ENCODE measurements around the gene MALT1.

Gene MALT1

DNA sequence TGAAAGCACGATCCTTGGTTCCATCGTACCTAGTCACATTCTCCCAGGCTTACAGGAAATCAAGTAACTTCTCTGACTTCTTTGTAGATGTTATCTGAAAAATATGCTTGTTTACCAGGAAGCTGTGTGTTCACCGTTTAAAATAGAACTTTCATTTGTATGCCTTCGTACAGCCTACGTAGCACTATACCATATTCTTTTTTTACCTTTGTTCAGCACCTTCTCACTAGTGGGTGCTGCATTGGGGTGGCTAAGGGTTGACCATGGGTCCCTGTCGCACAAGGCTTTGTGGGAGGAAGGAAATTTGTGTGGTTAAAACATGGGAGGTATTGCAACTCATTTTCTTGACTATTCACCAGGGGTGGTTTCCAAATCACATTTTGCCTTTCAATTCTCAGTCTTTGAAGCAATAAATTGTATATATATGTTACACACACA lies 16.6 kb downstream of the MALT1 start:
- H3K9me3 ChIP-seq (ENCODE audit: control insufficient read depth in 1 of 2, low read length in 2 of 2), result no peaks in the 10 kb centered on the region
- H3K4me1 ChIP-seq (ENCODE audit: control insufficient read depth in 1 of 2, insufficient read depth in 2 of 2, low read length in 2 of 2), result no peaks in the 10 kb centered on the region
- no peak overlapping the region for H3K9ac ChIP-seq (ENCODE audit: low read depth in 1 of 2, low read length in 2 of 2)
- no peak overlapping the region for H3K4me3 ChIP-seq (ENCODE audit: low read depth in 1 of 2, low read length in 2 of 2)
- H3K27me3 ChIP-seq (ENCODE audit: control insufficient read depth in 1 of 2, insufficient read depth in 2 of 2, low read length in 2 of 2), result no peaks in the 10 kb centered on the region
- no peak overlapping the region for H3K27ac ChIP-seq (ENCODE audit: low read depth, low read length)
- peaks cover 0 to 42% of the 10 kb centered on the region in 2 donors for H3K36me3 ChIP-seq (ENCODE audit: control insufficient read depth in 1 of 2, insufficient read depth in 2 of 2, low read length in 2 of 2)

DNA sequence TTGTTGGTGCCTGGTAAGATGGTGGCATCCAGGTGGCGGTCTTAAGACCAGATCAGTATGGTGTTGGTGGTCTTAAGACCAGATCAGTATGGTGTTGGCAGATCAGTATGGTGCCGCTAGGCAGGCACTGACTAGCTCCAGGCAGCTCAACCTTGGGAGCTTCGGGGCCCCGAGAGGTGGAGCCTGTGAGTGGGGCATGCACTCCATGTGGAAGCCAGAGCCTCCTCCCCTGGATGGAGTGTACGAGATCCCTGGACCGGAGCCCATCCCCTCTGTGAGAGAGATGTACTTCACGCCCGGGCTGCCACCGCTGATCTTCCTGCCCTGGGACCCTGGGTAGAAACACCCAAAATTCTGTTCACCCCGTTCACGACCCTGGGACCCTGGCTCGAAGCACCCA lies 19.0 kb downstream of the MALT1 start:
- Histone ChIP-seq H3K27me3 (ENCODE audit: control insufficient read depth in 1 of 2, insufficient read depth in 2 of 2, low read length in 2 of 2) (no peaks in the 10 kb centered on the region), H3K9me3 (ENCODE audit: control insufficient read depth in 1 of 2, low read length in 2 of 2) (no peaks in the 10 kb centered on the region), H3K4me1 (ENCODE audit: control insufficient read depth in 1 of 2, insufficient read depth in 2 of 2, low read length in 2 of 2) (no peaks in the 10 kb centered on the region), H3K27ac (ENCODE audit: low read depth, low read length) (no peak overlapping the region), H3K4me3 (ENCODE audit: low read depth in 1 of 2, low read length in 2 of 2) (no peak overlapping the region), H3K9ac (ENCODE audit: low read depth in 1 of 2, low read length in 2 of 2) (no peak overlapping the region), H3K36me3 (ENCODE audit: control insufficient read depth in 1 of 2, insufficient read depth in 2 of 2, low read length in 2 of 2) (peaks cover 0 to 37% of the 10 kb centered on the region in 2 donors)

- no peak overlapping the region for H3K4me3 ChIP-seq (ENCODE audit: low read depth in 1 of 2, low read length in 2 of 2)
- no peaks in the 10 kb centered on the region for H3K4me1 ChIP-seq (ENCODE audit: control insufficient read depth in 1 of 2, insufficient read depth in 2 of 2, low read length in 2 of 2)
- H3K9me3 ChIP-seq (ENCODE audit: control insufficient read depth in 1 of 2, low read length in 2 of 2), result no peaks in the 10 kb centered on the region
- H3K27me3 ChIP-seq (ENCODE audit: control insufficient read depth in 1 of 2, insufficient read depth in 2 of 2, low read length in 2 of 2), result no peaks in the 10 kb centered on the region
- no peak overlapping the region for H3K9ac ChIP-seq (ENCODE audit: low read depth in 1 of 2, low read length in 2 of 2)
- no peak overlapping the region for H3K27ac ChIP-seq (ENCODE audit: low read depth, low read length)
- peaks cover 0 to 34% of the 10 kb centered on the region in 2 donors for H3K36me3 ChIP-seq (ENCODE audit: control insufficient read depth in 1 of 2, insufficient read depth in 2 of 2, low read length in 2 of 2)
Observed at GRCh38 chr18:58691256-58691655, 20.0 kb downstream of the MALT1 start.

DNA sequence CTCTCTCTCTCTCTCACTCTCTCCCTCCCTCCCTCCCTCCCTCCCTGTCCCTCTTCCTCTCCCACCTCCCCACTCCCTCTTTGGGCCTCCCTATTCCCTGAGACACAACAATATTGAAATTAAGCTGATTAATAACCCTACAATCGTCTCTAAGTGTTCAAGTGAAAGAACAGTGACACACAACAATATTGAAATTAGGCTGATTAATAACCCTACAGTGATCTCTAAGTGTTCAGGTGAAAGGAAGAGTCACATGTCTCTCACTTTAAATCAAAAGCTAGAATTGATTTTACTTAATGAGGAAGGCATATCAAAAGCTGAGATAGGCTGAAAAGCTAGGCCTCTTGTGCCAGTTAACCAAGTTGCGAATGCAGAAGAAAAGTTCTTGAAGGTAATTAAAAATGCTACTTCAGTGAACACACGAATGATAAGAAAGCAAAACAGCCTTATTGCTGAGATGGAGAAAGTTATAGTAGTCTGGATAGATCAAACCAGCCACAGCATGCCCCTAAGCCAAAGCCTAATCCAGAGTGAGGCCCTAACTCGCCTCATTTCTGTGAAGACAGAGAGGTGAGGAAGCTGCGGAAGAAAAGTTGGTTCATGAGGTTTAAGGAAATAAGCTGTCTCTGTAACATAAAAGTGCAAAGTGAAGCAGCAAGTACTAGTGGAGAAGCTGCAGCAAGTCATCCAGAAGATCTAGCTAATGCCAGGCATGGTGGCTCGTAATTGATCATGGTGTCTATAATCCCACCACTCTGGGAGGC lies 21.3 kb downstream of the MALT1 start:
- H3K27ac ChIP-seq (ENCODE audit: low read depth, low read length), result no peak overlapping the region
- H3K9ac ChIP-seq (ENCODE audit: low read depth in 1 of 2, low read length in 2 of 2), result no peak overlapping the region
- peaks cover 6 to 28% of the 10 kb centered on the region in 2 donors for H3K36me3 ChIP-seq (ENCODE audit: control insufficient read depth in 1 of 2, insufficient read depth in 2 of 2, low read length in 2 of 2)
- no peaks in the 10 kb centered on the region for H3K9me3 ChIP-seq (ENCODE audit: control insufficient read depth in 1 of 2, low read length in 2 of 2)
- no peaks in the 10 kb centered on the region for H3K27me3 ChIP-seq (ENCODE audit: control insufficient read depth in 1 of 2, insufficient read depth in 2 of 2, low read length in 2 of 2)
- no peak overlapping the region for H3K4me3 ChIP-seq (ENCODE audit: low read depth in 1 of 2, low read length in 2 of 2)
- no peaks in the 10 kb centered on the region for H3K4me1 ChIP-seq (ENCODE audit: control insufficient read depth in 1 of 2, insufficient read depth in 2 of 2, low read length in 2 of 2)

DNA sequence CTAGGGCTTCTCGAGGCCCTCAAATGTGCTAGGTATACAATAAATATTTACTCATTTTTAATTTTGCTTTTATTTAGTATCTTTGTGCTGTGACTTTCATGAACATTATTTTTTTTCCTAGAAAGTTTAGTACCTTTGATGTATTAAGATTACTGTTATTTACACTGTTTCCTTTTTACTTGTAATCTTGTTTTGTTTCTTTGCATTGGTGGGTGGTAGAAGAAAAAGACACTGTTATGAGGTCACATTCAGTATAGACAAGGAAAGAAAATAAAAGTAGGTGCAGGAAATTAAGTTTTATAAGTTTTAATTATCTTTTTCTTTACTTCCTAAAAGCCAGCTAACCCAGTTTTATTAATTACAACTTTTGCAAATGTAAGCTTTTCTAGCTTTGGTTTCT lies 23.0 kb downstream of the MALT1 start:
- Histone ChIP-seq H3K27me3 (ENCODE audit: control insufficient read depth in 1 of 2, insufficient read depth in 2 of 2, low read length in 2 of 2) (no peaks in the 10 kb centered on the region), H3K36me3 (ENCODE audit: control insufficient read depth in 1 of 2, insufficient read depth in 2 of 2, low read length in 2 of 2) (peaks cover 6 to 40% of the 10 kb centered on the region in 2 donors), H3K4me1 (ENCODE audit: control insufficient read depth in 1 of 2, insufficient read depth in 2 of 2, low read length in 2 of 2) (no peaks in the 10 kb centered on the region), H3K9me3 (ENCODE audit: control insufficient read depth in 1 of 2, low read length in 2 of 2) (no peaks in the 10 kb centered on the region), H3K9ac (ENCODE audit: low read depth in 1 of 2, low read length in 2 of 2) (no peak overlapping the region), H3K27ac (ENCODE audit: low read depth, low read length) (no peak overlapping the region), H3K4me3 (ENCODE audit: low read depth in 1 of 2, low read length in 2 of 2) (no peak overlapping the region)

DNA sequence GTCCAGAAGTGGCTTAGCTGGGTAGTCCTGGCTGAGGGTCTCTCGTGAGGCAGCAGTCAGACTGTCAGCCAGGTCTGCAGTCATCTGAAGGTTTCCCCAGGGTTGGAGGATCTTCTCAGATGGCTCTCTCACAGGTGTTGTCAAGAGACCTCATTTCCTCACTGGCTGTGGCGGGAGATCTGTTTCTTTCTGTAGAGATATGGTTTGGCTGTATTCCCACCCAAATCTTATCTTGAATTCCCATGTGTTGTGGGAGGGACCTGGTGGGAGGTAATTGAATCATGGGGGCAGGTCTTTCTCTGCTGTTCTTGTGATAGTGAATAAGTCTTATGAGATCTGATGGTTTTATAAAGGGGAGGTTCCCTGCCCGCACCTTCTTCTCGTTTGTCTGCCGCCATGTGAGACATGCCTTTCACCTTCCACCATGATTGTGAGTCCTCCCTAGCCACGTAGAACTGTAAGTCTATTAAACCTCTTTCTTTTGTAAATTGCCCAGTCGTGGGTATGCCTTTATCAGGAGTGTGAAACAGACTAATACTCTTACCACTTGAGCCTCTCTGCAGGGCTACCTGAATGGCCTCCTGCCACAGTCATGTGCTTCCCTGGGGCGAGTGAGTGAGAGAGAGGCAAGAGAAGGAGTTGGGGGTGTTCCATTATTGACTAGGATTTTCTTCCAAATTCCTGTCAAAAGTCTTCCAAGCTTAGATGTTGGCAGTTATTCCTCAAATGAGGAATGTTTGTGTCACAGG lies 23.6 kb downstream of the MALT1 start:
- Histone ChIP-seq H3K4me3 (ENCODE audit: low read depth in 1 of 2, low read length in 2 of 2) (no peak overlapping the region), H3K4me1 (ENCODE audit: control insufficient read depth in 1 of 2, insufficient read depth in 2 of 2, low read length in 2 of 2) (no peaks in the 10 kb centered on the region), H3K27ac (ENCODE audit: low read depth, low read length) (no peak overlapping the region), H3K9ac (ENCODE audit: low read depth in 1 of 2, low read length in 2 of 2) (no peak overlapping the region), H3K36me3 (ENCODE audit: control insufficient read depth in 1 of 2, insufficient read depth in 2 of 2, low read length in 2 of 2) (peaks cover 6 to 38% of the 10 kb centered on the region in 2 donors), H3K9me3 (ENCODE audit: control insufficient read depth in 1 of 2, low read length in 2 of 2) (no peaks in the 10 kb centered on the region), H3K27me3 (ENCODE audit: control insufficient read depth in 1 of 2, insufficient read depth in 2 of 2, low read length in 2 of 2) (no peaks in the 10 kb centered on the region)

- Histone ChIP-seq H3K9ac (ENCODE audit: low read depth in 1 of 2, low read length in 2 of 2) (no peak overlapping the region), H3K27ac (ENCODE audit: low read depth, low read length) (no peak overlapping the region), H3K4me1 (ENCODE audit: control insufficient read depth in 1 of 2, insufficient read depth in 2 of 2, low read length in 2 of 2) (no peaks in the 10 kb centered on the region), H3K4me3 (ENCODE audit: low read depth in 1 of 2, low read length in 2 of 2) (no peak overlapping the region), H3K27me3 (ENCODE audit: control insufficient read depth in 1 of 2, insufficient read depth in 2 of 2, low read length in 2 of 2) (no peaks in the 10 kb centered on the region), H3K36me3 (ENCODE audit: control insufficient read depth in 1 of 2, insufficient read depth in 2 of 2, low read length in 2 of 2) (peaks cover 6 to 35% of the 10 kb centered on the region in 2 donors), H3K9me3 (ENCODE audit: control insufficient read depth in 1 of 2, low read length in 2 of 2) (no peaks in the 10 kb centered on the region)
Observed at GRCh38 chr18:58695772-58696171, 24.5 kb downstream of the MALT1 start.

DNA sequence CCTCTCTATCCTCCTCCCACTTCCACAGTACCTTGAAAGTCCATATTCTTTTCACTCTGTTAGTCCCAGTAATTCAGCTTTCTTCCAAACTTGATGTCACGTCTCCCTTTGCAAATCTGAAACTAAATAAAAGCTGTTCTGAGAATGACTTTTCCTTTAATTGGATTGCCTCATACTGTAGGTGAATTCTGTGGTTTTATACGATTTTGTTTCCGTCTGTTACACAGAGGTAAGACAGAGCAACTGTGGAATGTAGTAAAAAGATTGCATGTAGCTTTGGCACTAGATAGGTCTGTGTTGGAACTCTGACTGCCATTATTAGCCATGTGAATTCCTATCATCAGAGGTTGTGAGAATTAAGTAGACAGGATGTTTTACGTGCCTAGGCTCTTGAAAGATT lies 25.9 kb downstream of the MALT1 start:
- Histone ChIP-seq H3K4me3 (ENCODE audit: low read depth in 1 of 2, low read length in 2 of 2) (no peak overlapping the region), H3K9me3 (ENCODE audit: control insufficient read depth in 1 of 2, low read length in 2 of 2) (no peaks in the 10 kb centered on the region), H3K4me1 (ENCODE audit: control insufficient read depth in 1 of 2, insufficient read depth in 2 of 2, low read length in 2 of 2) (no peaks in the 10 kb centered on the region), H3K9ac (ENCODE audit: low read depth in 1 of 2, low read length in 2 of 2) (no peak overlapping the region), H3K36me3 (ENCODE audit: control insufficient read depth in 1 of 2, insufficient read depth in 2 of 2, low read length in 2 of 2) (peaks cover 14 to 44% of the 10 kb centered on the region in 2 donors), H3K27ac (ENCODE audit: low read depth, low read length) (no peak overlapping the region), H3K27me3 (ENCODE audit: control insufficient read depth in 1 of 2, insufficient read depth in 2 of 2, low read length in 2 of 2) (no peaks in the 10 kb centered on the region)

DNA sequence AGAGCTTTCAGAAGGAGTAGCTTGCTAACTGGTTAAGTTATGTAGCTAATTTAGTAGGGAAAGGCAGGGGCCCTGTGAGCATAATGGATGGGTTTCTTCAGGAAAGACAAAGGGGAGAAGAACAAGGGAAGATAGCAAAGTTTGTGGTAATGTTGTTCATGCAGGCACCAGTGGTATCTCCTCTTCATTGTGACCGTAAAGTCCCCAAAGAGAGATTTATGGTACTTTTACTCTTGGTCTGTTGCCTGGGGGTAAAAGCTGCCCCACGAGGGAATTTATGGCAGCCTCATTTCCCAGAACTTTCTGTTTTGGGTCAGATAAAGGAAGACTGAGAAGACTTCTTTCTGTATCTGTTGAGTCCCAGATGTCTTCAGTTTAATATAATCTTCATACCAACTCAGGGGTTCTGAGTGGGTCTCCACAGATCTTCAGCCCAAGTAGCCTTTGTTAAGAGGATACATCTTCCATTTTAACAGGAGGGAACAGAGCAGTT lies 27.5 kb downstream of the MALT1 start:
- Histone ChIP-seq H3K9me3 (ENCODE audit: control insufficient read depth in 1 of 2, low read length in 2 of 2) (no peaks in the 10 kb centered on the region), H3K4me1 (ENCODE audit: control insufficient read depth in 1 of 2, insufficient read depth in 2 of 2, low read length in 2 of 2) (no peaks in the 10 kb centered on the region), H3K27me3 (ENCODE audit: control insufficient read depth in 1 of 2, insufficient read depth in 2 of 2, low read length in 2 of 2) (no peaks in the 10 kb centered on the region), H3K4me3 (ENCODE audit: low read depth in 1 of 2, low read length in 2 of 2) (no peak overlapping the region), H3K36me3 (ENCODE audit: control insufficient read depth in 1 of 2, insufficient read depth in 2 of 2, low read length in 2 of 2) (peaks cover 14 to 44% of the 10 kb centered on the region in 2 donors), H3K27ac (ENCODE audit: low read depth, low read length) (no peak overlapping the region), H3K9ac (ENCODE audit: low read depth in 1 of 2, low read length in 2 of 2) (no peak overlapping the region)

- no peak overlapping the region for H3K27ac ChIP-seq (ENCODE audit: low read depth, low read length)
- no peaks in the 10 kb centered on the region for H3K9me3 ChIP-seq (ENCODE audit: control insufficient read depth in 1 of 2, low read length in 2 of 2)
- no peaks in the 10 kb centered on the region for H3K4me1 ChIP-seq (ENCODE audit: control insufficient read depth in 1 of 2, insufficient read depth in 2 of 2, low read length in 2 of 2)
- H3K9ac ChIP-seq (ENCODE audit: low read depth in 1 of 2, low read length in 2 of 2), result no peak overlapping the region
- H3K27me3 ChIP-seq (ENCODE audit: control insufficient read depth in 1 of 2, insufficient read depth in 2 of 2, low read length in 2 of 2), result no peaks in the 10 kb centered on the region
- peaks cover 14 to 44% of the 10 kb centered on the region in 2 donors for H3K36me3 ChIP-seq (ENCODE audit: control insufficient read depth in 1 of 2, insufficient read depth in 2 of 2, low read length in 2 of 2)
- H3K4me3 ChIP-seq (ENCODE audit: low read depth in 1 of 2, low read length in 2 of 2), result no peak overlapping the region
Observed at GRCh38 chr18:58699551-58699950, 28.3 kb downstream of the MALT1 start.

Data from duodenal mucosa (tissue), 2 donors.